ENCODE measurements around the gene PDSS2.

PDSS2 gene

GRCh38 chr6:107466062-107466461 lies 6.7 kb upstream of the PDSS2 start:
- H3K27me3 ChIP-seq (ENCODE audit: insufficient read depth, low read length) = no peaks in the 10 kb centered on the region
- H3K79me2 ChIP-seq (ENCODE audit: control insufficient read depth, insufficient read depth, low read length, poor library complexity) = no peaks in the 10 kb centered on the region
- DNase-seq = no peak
- H4K91ac ChIP-seq (ENCODE audit: low read depth, low read length) = no peak overlapping the region
- no peaks in the 10 kb centered on the region for H3K36me3 ChIP-seq (ENCODE audit: control insufficient read depth in 1 of 2, insufficient read depth in 2 of 2, low read length in 2 of 2)
- H2BK12ac ChIP-seq (ENCODE audit: low read length) = no peak overlapping the region
- H2BK5ac ChIP-seq (ENCODE audit: low read depth, low read length, poor library complexity) = no peak overlapping the region
- no peak overlapping the region for H3K4me3 ChIP-seq (ENCODE audit: low read depth, low read length)
- H3K23ac ChIP-seq (ENCODE audit: low read length) = no peak overlapping the region
- no peak overlapping the region for H4K12ac ChIP-seq (ENCODE audit: low read depth, low read length)
- no peak overlapping the region for H3K9ac ChIP-seq (ENCODE audit: low read length)
- H4K8ac ChIP-seq (ENCODE audit: low read depth, low read length) = no peak overlapping the region
- H3K4me1 ChIP-seq (ENCODE audit: control insufficient read depth in 1 of 2, insufficient read depth in 2 of 2, low read length in 2 of 2) = no peaks in the 10 kb centered on the region
- no peaks in the 10 kb centered on the region for H3K79me1 ChIP-seq (ENCODE audit: low read length)
- H3K4ac ChIP-seq (ENCODE audit: low read depth, low read length) = no peak overlapping the region
- no peak overlapping the region for H3K18ac ChIP-seq (ENCODE audit: low read length)
- no peak overlapping the region for H2BK120ac ChIP-seq (ENCODE audit: insufficient read depth, low read length, poor library complexity)
- WGBS (ENCODE audit: extremely low coverage, insufficient coverage, insufficient read length) = no CpG with 5 or more reads among the region's 1 CpG
- no peaks in the 10 kb centered on the region for H3K9me3 ChIP-seq (ENCODE audit: insufficient read depth, low read depth, low read length)
- H2AK5ac ChIP-seq (ENCODE audit: low read length) = no peak overlapping the region
- H2AFZ ChIP-seq (ENCODE audit: insufficient read depth, low read length, poor library complexity) = no peak overlapping the region
- no peak overlapping the region for H3K4me2 ChIP-seq (ENCODE audit: low read length)
- no peak overlapping the region for H3K27ac ChIP-seq (ENCODE audit: low read depth, low read length)
- no peak overlapping the region for H3K14ac ChIP-seq (ENCODE audit: low read length)

GRCh38 chr6:107460083-107460631 lies 793 bp upstream of the PDSS2 start:
- Histone ChIP-seq H3K27me3 (ENCODE audit: insufficient read depth, low read length) (no peaks in the 10 kb centered on the region), H3K9me3 (ENCODE audit: insufficient read depth, low read depth, low read length) (no peaks in the 10 kb centered on the region), H4K8ac (ENCODE audit: low read depth, low read length) (peak overlapping the region; percentile 97), H3K4me1 (ENCODE audit: control insufficient read depth in 1 of 2, insufficient read depth in 2 of 2, low read length in 2 of 2) (no peaks in the 10 kb centered on the region), H3K4ac (ENCODE audit: low read depth, low read length) (no peak overlapping the region), H3K18ac (ENCODE audit: low read length) (peak overlapping the region; percentile 85), H4K91ac (ENCODE audit: low read depth, low read length) (peak overlapping the region; percentile 83), H3K4me3 (ENCODE audit: low read depth, low read length) (peak overlapping the region; percentile 88), H4K12ac (ENCODE audit: low read depth, low read length) (peak overlapping the region; percentile 94), H3K14ac (ENCODE audit: low read length) (peak overlapping the region; percentile 86), H3K23ac (ENCODE audit: low read length) (no peak overlapping the region), H3K27ac (ENCODE audit: low read depth, low read length) (peak overlapping the region; percentile 24), H2BK5ac (ENCODE audit: low read depth, low read length, poor library complexity) (peak overlapping the region; percentile 38), H2AK5ac (ENCODE audit: low read length) (no peak overlapping the region), H3K36me3 (ENCODE audit: control insufficient read depth in 1 of 2, insufficient read depth in 2 of 2, low read length in 2 of 2) (no peaks in the 10 kb centered on the region), H2BK12ac (ENCODE audit: low read length) (no peak overlapping the region), H3K9ac (ENCODE audit: low read length) (peak overlapping the region; percentile 79), H2AFZ (ENCODE audit: insufficient read depth, low read length, poor library complexity) (peak overlapping the region; percentile 87), H3K79me2 (ENCODE audit: control insufficient read depth, insufficient read depth, low read length, poor library complexity) (peaks cover 5% of the 10 kb centered on the region), H3K4me2 (ENCODE audit: low read length) (peak overlapping the region; percentile 93), H3K79me1 (ENCODE audit: low read length) (peaks cover 10% of the 10 kb centered on the region), H2BK120ac (ENCODE audit: insufficient read depth, low read length, poor library complexity) (peak overlapping the region; percentile 61)
- WGBS (ENCODE audit: extremely low coverage, insufficient coverage, insufficient read length) = no CpG with 5 or more reads among the region's 22 CpGs
- no peak for DNase-seq

- peak; percentile 11 to 43 for DNase-seq
- H3K18ac ChIP-seq (ENCODE audit: low read length) = peak overlapping the region; percentile 43
- H3K4me3 ChIP-seq (ENCODE audit: low read depth, low read length) = peak overlapping the region; percentile 78
- no peaks in the 10 kb centered on the region for H3K36me3 ChIP-seq (ENCODE audit: control insufficient read depth in 1 of 2, insufficient read depth in 2 of 2, low read length in 2 of 2)
- peak overlapping the region; percentile 87 for H3K4me2 ChIP-seq (ENCODE audit: low read length)
- H3K27ac ChIP-seq (ENCODE audit: low read depth, low read length) = peak overlapping the region; percentile 63
- peak overlapping the region; percentile 29 for H2BK120ac ChIP-seq (ENCODE audit: insufficient read depth, low read length, poor library complexity)
- no peak overlapping the region for H3K23ac ChIP-seq (ENCODE audit: low read length)
- no peak overlapping the region for H2BK12ac ChIP-seq (ENCODE audit: low read length)
- H3K14ac ChIP-seq (ENCODE audit: low read length) = peak overlapping the region; percentile 83
- peak overlapping the region; percentile 16 for H3K9ac ChIP-seq (ENCODE audit: low read length)
- H3K27me3 ChIP-seq (ENCODE audit: insufficient read depth, low read length) = no peaks in the 10 kb centered on the region
- H2BK5ac ChIP-seq (ENCODE audit: low read depth, low read length, poor library complexity) = peak overlapping the region; percentile 60
- WGBS (ENCODE audit: extremely low coverage, insufficient coverage, insufficient read length) = no CpG with 5 or more reads among the region's 29 CpGs
- peaks cover 5% of the 10 kb centered on the region for H3K79me2 ChIP-seq (ENCODE audit: control insufficient read depth, insufficient read depth, low read length, poor library complexity)
- peak overlapping the region; percentile 84 for H3K4ac ChIP-seq (ENCODE audit: low read depth, low read length)
- no peak overlapping the region for H2AK5ac ChIP-seq (ENCODE audit: low read length)
- H4K8ac ChIP-seq (ENCODE audit: low read depth, low read length) = peak overlapping the region; percentile 98
- H3K4me1 ChIP-seq (ENCODE audit: control insufficient read depth in 1 of 2, insufficient read depth in 2 of 2, low read length in 2 of 2) = no peaks in the 10 kb centered on the region
- no peaks in the 10 kb centered on the region for H3K9me3 ChIP-seq (ENCODE audit: insufficient read depth, low read depth, low read length)
- H4K91ac ChIP-seq (ENCODE audit: low read depth, low read length) = peak overlapping the region; percentile 50
- peak overlapping the region; percentile 27 for H2AFZ ChIP-seq (ENCODE audit: insufficient read depth, low read length, poor library complexity)
- peaks cover 10% of the 10 kb centered on the region for H3K79me1 ChIP-seq (ENCODE audit: low read length)
- H4K12ac ChIP-seq (ENCODE audit: low read depth, low read length) = peak overlapping the region; percentile 89
Observed at GRCh38 chr6:107458672-107459282, 587 bp downstream of the PDSS2 start.

DNA sequence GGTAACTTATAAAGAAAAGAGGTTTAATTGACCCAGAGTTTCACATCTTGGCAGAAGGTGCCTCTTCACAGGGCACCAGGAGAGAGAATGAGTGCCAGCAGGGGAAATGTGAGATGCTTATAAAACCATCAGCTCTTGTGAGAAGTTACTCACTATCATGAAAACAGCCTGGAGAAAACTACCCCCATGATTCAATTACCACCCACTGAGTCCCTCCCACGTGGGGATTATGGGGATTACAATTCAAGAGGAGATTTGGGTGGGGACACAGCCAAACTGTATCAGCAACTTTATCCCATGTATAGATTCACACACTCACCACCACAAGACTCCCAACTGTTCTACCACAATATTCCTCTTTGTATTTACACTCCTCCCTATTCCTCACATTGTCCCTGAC lies 10.6 kb downstream of the PDSS2 start:
- H2AFZ ChIP-seq (ENCODE audit: insufficient read depth, low read length, poor library complexity) = no peak overlapping the region
- no peak overlapping the region for H4K91ac ChIP-seq (ENCODE audit: low read depth, low read length)
- H2BK5ac ChIP-seq (ENCODE audit: low read depth, low read length, poor library complexity) = no peak overlapping the region
- no peak overlapping the region for H3K4me3 ChIP-seq (ENCODE audit: low read depth, low read length)
- peaks cover 5 to 8% of the 10 kb centered on the region in 2 experiments for H3K4me1 ChIP-seq (ENCODE audit: control insufficient read depth in 1 of 2, insufficient read depth in 2 of 2, low read length in 2 of 2)
- H3K14ac ChIP-seq (ENCODE audit: low read length) = no peak overlapping the region
- WGBS (ENCODE audit: extremely low coverage, insufficient coverage, insufficient read length) = no CpG with 5 or more reads among the region's 1 CpG
- H3K36me3 ChIP-seq (ENCODE audit: control insufficient read depth in 1 of 2, insufficient read depth in 2 of 2, low read length in 2 of 2) = peaks cover 2 to 3% of the 10 kb centered on the region in 2 experiments
- no peak overlapping the region for H3K27ac ChIP-seq (ENCODE audit: low read depth, low read length)
- H3K9ac ChIP-seq (ENCODE audit: low read length) = no peak overlapping the region
- H3K9me3 ChIP-seq (ENCODE audit: insufficient read depth, low read depth, low read length) = peaks cover 6% of the 10 kb centered on the region
- no peaks in the 10 kb centered on the region for H3K79me1 ChIP-seq (ENCODE audit: low read length)
- DNase-seq = no peak
- no peak overlapping the region for H4K12ac ChIP-seq (ENCODE audit: low read depth, low read length)
- no peaks in the 10 kb centered on the region for H3K27me3 ChIP-seq (ENCODE audit: insufficient read depth, low read length)
- H3K4ac ChIP-seq (ENCODE audit: low read depth, low read length) = no peak overlapping the region
- H3K79me2 ChIP-seq (ENCODE audit: control insufficient read depth, insufficient read depth, low read length, poor library complexity) = no peaks in the 10 kb centered on the region
- H2AK5ac ChIP-seq (ENCODE audit: low read length) = no peak overlapping the region
- H3K18ac ChIP-seq (ENCODE audit: low read length) = no peak overlapping the region
- H3K23ac ChIP-seq (ENCODE audit: low read length) = no peak overlapping the region
- H3K4me2 ChIP-seq (ENCODE audit: low read length) = no peak overlapping the region
- no peak overlapping the region for H4K8ac ChIP-seq (ENCODE audit: low read depth, low read length)
- H2BK12ac ChIP-seq (ENCODE audit: low read length) = no peak overlapping the region
- H2BK120ac ChIP-seq (ENCODE audit: insufficient read depth, low read length, poor library complexity) = no peak overlapping the region
